ENCODE data around the gene BTRC.

Gene BTRC

GRCh38 chr10:101444058-101444898 lies 90.3 kb downstream of the BTRC start:
- no peak for DNase-seq (ENCODE audit: low spot score)

GRCh38 chr10:101446071-101446470 lies 92.1 kb downstream of the BTRC start:
- DNase-seq (ENCODE audit: low spot score): no peak

GRCh38 chr10:101446947-101447346 lies 93.0 kb downstream of the BTRC start:
- DNase-seq (ENCODE audit: low spot score): no peak

GRCh38 chr10:101447477-101447876 lies 93.5 kb downstream of the BTRC start:
- DNase-seq (ENCODE audit: low spot score): no peak

GRCh38 chr10:101450277-101451080 lies 96.5 kb downstream of the BTRC start:
- no peak for DNase-seq (ENCODE audit: low spot score)

GRCh38 chr10:101451261-101451660 lies 97.3 kb downstream of the BTRC start:
- DNase-seq (ENCODE audit: low spot score): no peak

GRCh38 chr10:101451667-101452069 lies 97.7 kb downstream of the BTRC start:
- no peak for DNase-seq (ENCODE audit: low spot score)

- no peak for DNase-seq (ENCODE audit: low spot score)
Observed at GRCh38 chr10:101452176-101452575, 98.2 kb downstream of the BTRC start.

- DNase-seq (ENCODE audit: low spot score): no peak
Observed at GRCh38 chr10:101452593-101452992, 98.6 kb downstream of the BTRC start.

GRCh38 chr10:101453318-101453717 lies 99.4 kb downstream of the BTRC start:
- DNase-seq (ENCODE audit: low spot score): no peak

GRCh38 chr10:101453791-101454718 lies 100.1 kb downstream of the BTRC start:
- DNase-seq (ENCODE audit: low spot score): no peak

GRCh38 chr10:101458869-101459268 lies 104.9 kb downstream of the BTRC start:
- no peak for DNase-seq (ENCODE audit: low spot score)

GRCh38 chr10:101464082-101464481 lies 110.1 kb downstream of the BTRC start:
- DNase-seq (ENCODE audit: low spot score): no peak

GRCh38 chr10:101464599-101464998 lies 110.6 kb downstream of the BTRC start:
- DNase-seq (ENCODE audit: low spot score): no peak

- DNase-seq (ENCODE audit: low spot score): no peak
Observed at GRCh38 chr10:101466016-101466912, 112.3 kb downstream of the BTRC start.

- DNase-seq (ENCODE audit: low spot score): peak; percentile 22
Observed at GRCh38 chr10:101467286-101467770, 113.4 kb downstream of the BTRC start.

- no peak for DNase-seq (ENCODE audit: low spot score)
Observed at GRCh38 chr10:101468159-101468558, 114.2 kb downstream of the BTRC start.

GRCh38 chr10:101476383-101476782 lies 122.4 kb downstream of the BTRC start:
- DNase-seq (ENCODE audit: low spot score): no peak

- no peak for DNase-seq (ENCODE audit: low spot score)
Observed at GRCh38 chr10:101478956-101479355, 125.0 kb downstream of the BTRC start.

- DNase-seq (ENCODE audit: low spot score): no peak
Observed at GRCh38 chr10:101481256-101481655, 127.3 kb downstream of the BTRC start.

GRCh38 chr10:101482568-101482967 lies 128.6 kb downstream of the BTRC start:
- DNase-seq (ENCODE audit: low spot score): no peak

Measured in HuH-7.5 (cell line).